Dendritic cell treated with granulocyte-macrophage colony-stimulating factor and Interleukin-4, amounts not matched to agents 40 ng/mL and 50 ng/mL, for 4 days (primary cell): Measurements from ENCODE around the gene CCDC71L.

ENCODE experiments used
- H3K27ac Mint-ChIP-seq: one replicate; pipeline ENCODE4 v1.8.0; 2022; ENCODE audit warnings: mild to moderate bottlenecking, mixed read lengths
- H3K27me3 Mint-ChIP-seq: one replicate; pipeline ENCODE4 v1.8.0; 2022; ENCODE audit warnings: mild to moderate bottlenecking, mixed read lengths
- H3K36me3 Mint-ChIP-seq: one replicate; pipeline ENCODE4 v1.8.0; 2022; ENCODE audit warnings: low read depth, mixed read lengths
- H3K4me1 Mint-ChIP-seq: one replicate; pipeline ENCODE4 v1.8.0; 2022; ENCODE audit warnings: low read depth, mixed read lengths
- H3K4me3 Mint-ChIP-seq: one replicate; pipeline ENCODE4 v1.8.0; 2022; ENCODE audit warnings: mild to moderate bottlenecking, moderate library complexity, mixed read lengths
- H3K9me3 Mint-ChIP-seq: one replicate; pipeline ENCODE4 v1.8.0; 2022; ENCODE audit warnings: mixed read lengths
- intact Hi-C: fragments of 100-400 bp; cut with micrococcal nuclease; formaldehyde crosslinking; loops from one replicate; pipeline ENCODE4 v1.15.0; 2022

CCDC71L gene

DNA sequence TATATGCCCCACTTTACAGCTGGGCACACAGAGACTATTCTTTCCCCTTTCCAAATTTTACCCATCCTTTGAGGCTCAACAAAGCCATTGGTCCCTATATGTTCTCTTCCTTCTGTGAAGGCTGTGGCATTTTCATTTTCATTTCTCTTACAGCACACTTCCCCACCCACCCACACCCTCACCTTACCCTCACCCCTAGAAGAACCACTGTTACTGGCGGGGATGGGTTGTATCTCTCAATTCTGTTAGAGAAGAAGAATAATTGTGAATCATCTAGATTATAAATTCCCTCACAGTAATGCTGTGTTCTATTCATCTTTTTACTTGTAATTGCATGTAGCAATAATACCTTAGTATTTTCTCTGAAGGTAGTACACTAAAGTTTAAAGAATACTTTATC, 10.2 kb upstream of the CCDC71L start:
- Mint-ChIP-seq H3K27me3 (peaks cover 3% of the 10 kb centered on the region), H3K9me3 (no peaks in the 10 kb centered on the region), H3K36me3 (no peaks in the 10 kb centered on the region), H3K4me1 (peaks cover under 1% of the 10 kb centered on the region), H3K27ac (no peak overlapping the region), H3K4me3 (no peak overlapping the region)
- intact Hi-C loops, result no loop called here

- H3K36me3 Mint-ChIP-seq, result no peaks in the 10 kb centered on the region
- intact Hi-C loops, result loop anchor here (10.0 kb wide), 1 partner anchor 206 kb away; no protein-coding TSS in a partner anchor
- H3K9me3 Mint-ChIP-seq, result no peaks in the 10 kb centered on the region
- no peaks in the 10 kb centered on the region for H3K27me3 Mint-ChIP-seq
- H3K4me1 Mint-ChIP-seq, result no peaks in the 10 kb centered on the region
- H3K4me3 Mint-ChIP-seq, result no peak overlapping the region
- H3K27ac Mint-ChIP-seq, result no peak overlapping the region
These were observed 8.0 kb upstream of the CCDC71L start for GRCh38 chr7:106668861-106669524.

- intact Hi-C loops, result loop anchor here (10.0 kb wide), 1 partner anchor 208 kb away; no protein-coding TSS in a partner anchor
- H3K4me1 Mint-ChIP-seq, result peaks cover under 1% of the 10 kb centered on the region
- H3K27me3 Mint-ChIP-seq, result no peaks in the 10 kb centered on the region
- no peaks in the 10 kb centered on the region for H3K36me3 Mint-ChIP-seq
- no peak overlapping the region for H3K27ac Mint-ChIP-seq
- H3K4me3 Mint-ChIP-seq, result no peak overlapping the region
- H3K9me3 Mint-ChIP-seq, result no peaks in the 10 kb centered on the region
These were observed 5.4 kb upstream of the CCDC71L start for GRCh38 chr7:106666353-106666752.

DNA sequence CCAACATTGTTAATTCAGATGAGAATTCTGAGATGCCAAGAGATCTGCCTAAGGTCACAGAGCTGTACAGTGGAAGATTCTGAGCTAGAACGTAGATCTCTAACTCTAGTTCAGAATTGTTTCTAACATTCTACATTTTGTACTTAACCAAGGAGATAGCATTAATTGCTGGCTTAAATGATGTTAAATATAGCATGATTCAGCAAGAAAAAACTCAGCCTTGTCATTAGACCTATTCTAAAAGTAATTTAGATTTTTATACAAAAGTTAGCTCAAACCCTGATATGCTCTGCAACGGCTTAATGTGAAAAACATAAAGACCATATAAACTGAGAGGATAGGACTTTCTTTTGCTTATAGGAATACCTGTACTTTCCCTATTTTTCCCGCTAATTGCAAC, 3.4 kb upstream of the CCDC71L start:
- intact Hi-C loops, result loop anchor here (5.0 to 10.0 kb wide), 2 partner anchors 53 to 210 kb away; no protein-coding TSS in a partner anchor
- Mint-ChIP-seq H3K4me3 (no peak overlapping the region), H3K9me3 (no peaks in the 10 kb centered on the region), H3K4me1 (peaks cover 10% of the 10 kb centered on the region), H3K27ac (no peak overlapping the region), H3K36me3 (peaks cover 15% of the 10 kb centered on the region), H3K27me3 (no peaks in the 10 kb centered on the region)

DNA sequence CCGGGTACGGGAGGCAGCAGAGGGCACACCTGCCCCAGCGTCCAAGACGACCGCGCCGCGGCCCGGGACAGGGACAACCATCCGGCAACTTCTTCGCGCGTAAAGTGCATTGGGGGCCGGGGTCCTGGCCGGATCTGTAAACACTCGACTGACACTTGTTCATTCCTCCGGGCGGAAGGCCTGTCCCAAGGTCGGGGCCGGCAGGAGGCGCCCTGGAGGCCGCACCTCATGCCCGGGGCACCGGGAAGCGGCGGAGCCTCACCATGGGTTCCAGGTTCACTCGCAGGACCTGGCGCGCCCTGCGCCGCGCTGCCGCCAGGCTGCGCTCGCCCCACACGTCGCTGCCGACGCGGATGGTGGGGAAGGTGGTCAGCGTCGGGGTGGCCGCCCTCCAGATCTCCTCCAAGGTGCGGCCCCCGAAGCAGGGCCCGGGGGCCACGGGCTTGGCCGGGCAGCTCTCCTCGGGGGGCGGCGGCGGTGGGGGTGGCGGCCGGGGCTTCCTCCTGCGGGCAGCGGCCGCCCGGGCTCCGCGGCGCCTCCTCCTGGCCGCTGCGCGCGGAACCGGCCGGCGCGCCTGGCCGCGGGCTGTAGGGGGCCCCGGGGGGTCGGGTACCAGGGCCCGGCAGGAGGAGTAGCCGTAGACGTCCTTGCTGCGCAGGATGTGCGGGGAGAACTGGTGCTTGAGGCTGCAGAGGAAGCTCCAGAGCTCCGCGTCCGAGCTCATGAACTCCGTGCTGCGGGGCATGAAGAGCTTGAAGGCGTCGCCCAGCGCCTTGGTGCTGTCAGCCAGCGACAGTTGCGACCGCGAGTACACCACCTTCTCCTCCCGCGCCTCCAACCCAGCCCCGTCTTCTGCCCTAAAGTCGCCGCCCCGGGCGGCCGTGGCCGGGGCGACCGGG, 746 bp downstream of the CCDC71L start:
- Mint-ChIP-seq H3K9me3 (no peaks in the 10 kb centered on the region), H3K4me3 (peak overlapping the region; percentile 82), H3K27ac (peak overlapping the region; percentile 86), H3K27me3 (no peaks in the 10 kb centered on the region), H3K4me1 (peaks cover 27% of the 10 kb centered on the region), H3K36me3 (peaks cover 15% of the 10 kb centered on the region)
- intact Hi-C loops, result loop anchor here (1.0 to 10.0 kb wide), 4 partner anchors 57 to 215 kb away; no protein-coding TSS in a partner anchor

DNA sequence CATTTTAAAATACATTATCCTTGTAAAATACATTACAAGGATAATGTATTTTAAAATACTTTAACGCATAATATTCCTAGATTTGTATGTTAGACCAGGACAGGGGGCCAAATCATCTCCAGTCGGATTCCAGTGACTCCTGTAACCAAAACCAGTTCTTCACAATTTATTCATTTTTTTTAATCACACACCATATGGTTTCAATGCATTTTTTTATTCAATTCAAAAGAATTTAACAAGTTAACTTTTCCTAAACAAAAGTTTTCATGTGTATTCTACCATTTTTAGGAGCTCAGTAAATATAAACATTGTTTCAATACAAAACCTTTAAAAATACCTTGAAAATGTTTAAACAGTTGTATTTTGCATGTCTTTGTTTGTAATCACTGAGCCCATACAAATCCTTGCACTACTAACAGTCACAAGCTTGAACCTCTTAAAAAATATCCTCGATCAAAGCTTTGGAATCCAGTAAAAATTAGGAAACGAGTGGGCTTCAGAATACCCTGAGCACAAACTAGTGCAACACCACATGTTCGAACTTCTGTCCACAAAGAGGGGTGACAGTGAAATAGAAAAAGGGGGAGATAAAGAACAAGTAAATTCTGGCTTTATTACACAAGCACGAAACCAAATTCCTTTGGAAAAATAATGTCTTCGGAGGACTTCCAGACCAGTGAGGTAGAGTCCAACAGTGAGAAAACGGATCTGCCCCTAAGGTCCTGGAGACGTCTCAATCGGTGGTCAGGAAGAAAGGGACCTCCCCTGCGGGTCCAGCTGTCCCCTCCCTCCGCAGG, 1.6 kb downstream of the CCDC71L start:
- no peaks in the 10 kb centered on the region for H3K9me3 Mint-ChIP-seq
- H3K27me3 Mint-ChIP-seq, result no peaks in the 10 kb centered on the region
- intact Hi-C loops, result no loop called here
- peak overlapping the region; percentile 82 for H3K4me3 Mint-ChIP-seq
- peaks cover 15% of the 10 kb centered on the region for H3K36me3 Mint-ChIP-seq
- H3K27ac Mint-ChIP-seq, result peak overlapping the region; percentile 86
- peaks cover 27% of the 10 kb centered on the region for H3K4me1 Mint-ChIP-seq

DNA sequence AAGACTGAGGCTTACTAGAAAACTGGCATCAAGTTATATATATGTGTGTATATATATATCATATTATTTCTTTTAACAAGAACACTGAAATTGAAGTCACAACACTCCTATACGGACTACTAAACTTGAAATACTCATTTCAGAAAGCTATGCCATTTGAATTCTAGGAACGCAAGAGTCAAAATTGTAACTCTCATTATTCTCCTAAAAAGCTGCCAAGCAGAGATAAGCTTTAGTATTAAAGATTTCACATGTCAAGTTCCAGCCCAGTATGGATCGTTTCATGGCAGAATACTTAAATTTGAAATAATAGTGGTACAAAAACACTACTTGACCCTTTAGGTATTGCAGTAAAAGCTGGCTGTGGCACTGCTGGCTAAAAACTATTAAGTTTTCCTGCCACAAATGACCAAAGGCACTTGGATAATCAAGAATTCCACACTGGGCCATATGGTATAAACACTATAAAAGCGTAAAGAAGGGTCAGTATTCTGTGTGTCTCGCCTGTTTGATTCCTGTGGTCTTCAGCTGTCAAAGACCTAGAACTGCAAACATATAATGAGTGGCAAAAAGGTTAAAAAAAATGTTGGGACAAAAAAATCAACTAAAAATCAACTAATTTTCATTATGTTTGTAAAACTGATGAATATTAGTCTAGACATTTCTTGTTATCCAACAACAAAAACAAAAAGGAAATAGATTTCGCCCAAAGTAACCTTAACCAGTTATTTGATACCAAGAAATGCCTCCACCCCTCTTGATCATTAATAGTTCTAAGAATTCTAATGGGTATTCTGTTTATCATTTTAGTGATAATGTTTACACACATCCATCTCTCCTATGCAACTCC, 2.4 kb downstream of the CCDC71L start:
- H3K4me3 Mint-ChIP-seq, result no peak overlapping the region
- no peak overlapping the region for H3K27ac Mint-ChIP-seq
- intact Hi-C loops, result no loop called here

GRCh38 chr7:106657085-106657991, 3.6 kb downstream of the CCDC71L start:
- Mint-ChIP-seq H3K4me3 (no peak overlapping the region), H3K27ac (no peak overlapping the region), H3K9me3 (no peaks in the 10 kb centered on the region), H3K4me1 (peaks cover 36% of the 10 kb centered on the region), H3K36me3 (peaks cover 15% of the 10 kb centered on the region), H3K27me3 (no peaks in the 10 kb centered on the region)
- intact Hi-C loops, result no loop called here

More for the DNA sequence above, 2.4 kb downstream of the CCDC71L start:
- peaks cover 30% of the 10 kb centered on the region for H3K4me1 Mint-ChIP-seq
- H3K27me3 Mint-ChIP-seq, result no peaks in the 10 kb centered on the region
- H3K36me3 Mint-ChIP-seq, result peaks cover 15% of the 10 kb centered on the region
- H3K9me3 Mint-ChIP-seq, result no peaks in the 10 kb centered on the region

DNA sequence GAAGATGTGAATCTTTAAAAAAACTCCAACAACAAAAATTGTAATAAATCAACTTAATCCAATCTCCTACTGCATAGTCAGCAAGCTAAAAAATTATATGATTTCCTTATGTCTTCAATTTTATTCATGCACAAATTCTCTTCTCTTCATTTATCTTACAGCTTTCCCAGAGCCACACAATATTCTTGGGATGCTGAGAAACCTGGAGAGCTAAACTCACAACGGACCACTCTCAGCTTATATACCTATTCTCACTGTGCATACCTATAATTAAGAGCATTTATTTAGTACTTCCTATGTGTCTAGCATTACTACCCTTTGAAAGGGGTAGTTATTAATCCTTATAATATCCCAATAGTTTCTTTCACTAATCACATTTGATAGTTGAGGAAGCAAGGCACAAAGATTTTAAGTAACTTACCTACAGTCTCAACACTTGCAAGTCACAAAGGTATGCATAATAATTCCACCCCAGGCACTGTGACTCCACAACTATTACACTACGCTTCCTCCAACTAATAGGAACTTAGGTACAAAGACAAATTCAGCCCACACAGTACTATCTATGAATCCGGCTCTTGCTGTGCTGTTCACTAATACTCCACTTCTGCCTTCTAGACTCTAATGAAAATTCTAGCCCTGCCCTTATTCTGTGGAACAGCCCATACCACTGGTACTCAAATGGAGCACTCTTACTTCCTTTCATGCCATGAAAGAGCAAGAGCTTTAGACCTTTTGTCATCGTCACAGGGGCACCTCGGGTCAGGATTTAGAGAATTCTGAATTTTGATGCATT, 5.1 kb downstream of the CCDC71L start:
- Mint-ChIP-seq H3K9me3 (no peaks in the 10 kb centered on the region), H3K27me3 (no peaks in the 10 kb centered on the region), H3K4me1 (peaks cover 31% of the 10 kb centered on the region), H3K36me3 (peaks cover 13% of the 10 kb centered on the region), H3K27ac (no peak overlapping the region), H3K4me3 (no peak overlapping the region)
- intact Hi-C loops, result no loop called here

DNA sequence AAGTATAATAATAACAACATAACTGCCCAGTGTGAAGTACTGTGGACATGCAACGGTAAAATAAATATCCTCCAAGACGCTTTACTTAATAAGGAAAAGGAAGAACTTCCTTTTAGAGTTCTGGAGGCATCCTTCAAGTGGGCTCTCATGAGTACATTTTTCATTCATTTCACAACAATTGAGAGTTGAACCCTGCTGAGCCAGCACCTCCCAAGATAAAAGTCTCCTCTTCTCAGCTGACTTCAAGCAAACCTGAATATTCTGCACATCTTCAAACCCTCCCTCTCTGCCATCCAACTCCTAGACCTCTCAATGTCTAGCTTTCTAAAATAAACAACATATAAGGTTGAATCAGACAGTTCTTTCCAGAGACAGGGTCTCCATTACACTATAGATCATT, 7.5 kb downstream of the CCDC71L start:
- Mint-ChIP-seq H3K4me3 (no peak overlapping the region), H3K36me3 (no peaks in the 10 kb centered on the region), H3K27ac (no peak overlapping the region), H3K4me1 (peaks cover 27% of the 10 kb centered on the region), H3K27me3 (no peaks in the 10 kb centered on the region), H3K9me3 (peaks cover 9% of the 10 kb centered on the region)
- intact Hi-C loops, result no loop called here

DNA sequence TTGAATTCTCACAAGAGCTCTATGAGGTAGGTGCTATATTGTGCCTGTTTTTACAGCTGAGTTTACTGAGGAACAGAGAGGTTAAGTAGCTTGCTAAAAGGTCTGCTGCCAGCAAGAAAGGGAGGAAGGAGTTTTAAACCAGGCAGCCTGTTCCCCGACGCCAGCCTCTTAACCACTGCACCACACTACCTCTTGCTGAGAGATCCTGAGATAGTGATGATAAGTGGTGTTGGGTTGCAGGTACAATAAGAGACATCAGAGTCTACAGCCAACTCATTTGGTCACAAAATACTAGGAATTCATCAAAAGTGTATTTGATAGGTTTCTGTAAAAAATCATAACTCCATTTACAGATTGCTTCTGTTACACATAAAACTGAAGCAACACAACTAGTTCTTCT, 8.0 kb downstream of the CCDC71L start:
- Mint-ChIP-seq H3K27me3 (no peaks in the 10 kb centered on the region), H3K36me3 (no peaks in the 10 kb centered on the region), H3K4me1 (peaks cover 27% of the 10 kb centered on the region), H3K27ac (no peak overlapping the region), H3K9me3 (peaks cover 9% of the 10 kb centered on the region), H3K4me3 (no peak overlapping the region)
- intact Hi-C loops, result no loop called here

GRCh38 chr7:106652092-106652491, 8.9 kb downstream of the CCDC71L start:
- Mint-ChIP-seq H3K9me3 (peaks cover 9% of the 10 kb centered on the region), H3K27ac (no peak overlapping the region), H3K36me3 (no peaks in the 10 kb centered on the region), H3K4me1 (peaks cover 24% of the 10 kb centered on the region), H3K4me3 (no peak overlapping the region), H3K27me3 (no peaks in the 10 kb centered on the region)
- intact Hi-C loops, result no loop called here
